Measurements from ENCODE around the gene PCDHGC4.

PCDHGC4 gene

GRCh38 chr5:141532726-141533125 is 47.9 kb downstream of the PCDHGC4 start:
- DNase-seq: no peak

- DNase-seq: no peak
Observed at GRCh38 chr5:141533897-141534296, 49.1 kb downstream of the PCDHGC4 start.

GRCh38 chr5:141534492-141535213 is 49.8 kb downstream of the PCDHGC4 start:
- DNase-seq: no peak

All from activated gamma-delta T cell treated with Interleukin-2 at 50 U/mL for 16 hours (primary cell).